HUES6 (cell line): Measurements from ENCODE around the gene MTMR8.
"Not testable (repeated sequence)": the region's sequence is repeated elsewhere in the genome, so short reads cannot be mapped to it uniquely, and the experiment has no call there.

ENCODE experiments used
- H3K27ac ChIP-seq: 2 replicates; pipeline ENCODE4 v1.7.0; 2013; ENCODE audit warnings: low read depth, mild to moderate bottlenecking, low read length, inconsistent platforms
- H3K27me3 ChIP-seq: 2 replicates; pipeline ENCODE4 v1.6.1; 2013; ENCODE audit warnings: low read length; ENCODE audit not compliant: control insufficient read depth, insufficient read depth
- H3K36me3 ChIP-seq: 2 replicates; pipeline ENCODE4 v1.6.1; 2013; ENCODE audit warnings: low read length; ENCODE audit not compliant: control insufficient read depth, insufficient read depth
- H3K4me1 ChIP-seq: 2 replicates; pipeline ENCODE4 v1.6.1; 2013; ENCODE audit warnings: low read length; ENCODE audit not compliant: control insufficient read depth, insufficient read depth
- H3K4me3 ChIP-seq: 2 replicates; pipeline ENCODE4 v1.5.1; 2013; ENCODE audit warnings: low read depth, low read length
- H3K9ac ChIP-seq: one replicate; pipeline ENCODE4 v1.6.1; 2013; ENCODE audit warnings: mild to moderate bottlenecking, low read length
- H3K9me3 ChIP-seq: 2 replicates; pipeline ENCODE4 v1.6.1; 2013; ENCODE audit warnings: low read depth, low read length; ENCODE audit not compliant: control insufficient read depth, insufficient read depth

The MTMR8 gene

DNA sequence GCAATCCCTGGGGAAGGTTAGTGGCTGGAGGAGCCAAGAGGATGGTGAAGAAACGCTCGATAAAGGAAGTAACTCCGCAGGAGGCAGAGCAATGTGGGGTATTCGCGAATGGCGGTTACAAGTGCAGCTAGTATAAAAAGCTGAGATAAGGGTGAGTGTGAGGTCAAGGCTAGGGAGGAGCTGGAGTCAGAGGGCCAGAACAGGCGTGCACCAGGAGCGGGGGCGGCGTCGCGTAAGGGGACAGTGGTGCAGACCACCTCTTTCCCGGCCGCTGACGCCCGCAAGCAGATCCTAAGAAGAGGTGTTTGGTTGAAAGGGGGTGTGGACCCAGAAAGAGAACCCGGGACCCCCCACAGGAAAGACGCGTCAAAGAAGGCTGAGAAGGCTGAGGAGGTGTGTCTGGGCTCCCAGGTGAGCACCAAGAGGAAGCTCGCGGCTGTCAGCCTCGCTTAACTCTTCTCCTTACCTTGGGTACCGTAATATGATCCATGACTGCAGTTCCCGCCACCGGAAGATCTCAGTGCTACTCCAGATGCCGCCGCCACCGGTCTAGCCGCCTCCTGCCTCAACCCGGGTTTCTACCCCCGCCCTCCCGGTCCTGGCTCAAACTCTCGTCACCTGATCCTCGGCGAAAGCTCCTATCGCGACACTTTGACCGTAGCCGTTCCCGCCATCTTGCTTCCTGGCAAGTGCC, at the start of gene MTMR8:
MTMR8 (minus strand) TSS at position 579 of the 694 bp plus-strand sequence; CDS start at position 490, 89 bp downstream.
- Histone ChIP-seq H3K4me3 (peak within 1 kb of the TSS; percentile 66), H3K9me3 (peaks cover 12% of the 10 kb centered on the region; the same call in 1 of the 2 replicates), H3K36me3 (no peaks in the 10 kb centered on the region), H3K9ac (peak within 1 kb of the TSS; percentile 8), H3K4me1 (no peaks in the 10 kb centered on the region), H3K27ac (no peak within 1 kb of the TSS), H3K27me3 (no peaks in the 10 kb centered on the region)

DNA sequence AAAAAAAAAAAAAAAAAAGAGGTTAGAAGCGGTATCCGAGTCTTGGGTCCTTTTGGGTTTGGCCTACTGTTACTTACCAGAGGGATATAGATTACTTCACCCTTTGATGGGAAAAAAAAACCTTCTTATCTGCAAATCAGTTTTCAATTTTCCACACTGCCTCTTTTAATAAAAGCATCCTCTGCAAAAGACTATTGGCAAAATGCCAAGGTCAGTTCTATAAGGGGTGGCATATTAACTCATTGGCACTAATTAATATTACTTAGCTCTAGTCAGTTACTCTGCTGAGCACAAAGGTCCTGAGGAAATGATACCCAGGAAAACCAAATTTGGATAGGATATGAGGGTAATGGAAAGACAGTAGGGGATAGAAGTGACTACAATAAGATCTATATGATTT, 44.3 kb upstream of the MTMR8 start:
- peaks cover 8% of the 10 kb centered on the region; the same call in 1 of the 2 replicates for H3K9me3 ChIP-seq
- no peaks in the 10 kb centered on the region for H3K4me1 ChIP-seq
- no peak overlapping the region for H3K9ac ChIP-seq
- H3K4me3 ChIP-seq: no peak overlapping the region
- no peak overlapping the region for H3K27ac ChIP-seq
- no peaks in the 10 kb centered on the region for H3K27me3 ChIP-seq
- no peaks in the 10 kb centered on the region for H3K36me3 ChIP-seq

- Histone ChIP-seq H3K27me3 (no peaks in the 10 kb centered on the region), H3K36me3 (no peaks in the 10 kb centered on the region), H3K9ac (no peak overlapping the region), H3K9me3 (peaks cover 20% of the 10 kb centered on the region), H3K4me1 (no peaks in the 10 kb centered on the region), H3K27ac (no peak overlapping the region), H3K4me3 (no peak overlapping the region)
Observed at GRCh38 chrX:64437665-64438064, 42.4 kb upstream of the MTMR8 start.

- no peak overlapping the region for H3K27ac ChIP-seq
Observed at GRCh38 chrX:64437218-64437617, 42.0 kb upstream of the MTMR8 start.

GRCh38 chrX:64428371-64428770, 33.1 kb upstream of the MTMR8 start:
- H3K27me3 ChIP-seq: no peaks in the 10 kb centered on the region
- H3K27ac ChIP-seq: peak overlapping the region; percentile 68; the same call in 1 of the 2 replicates
- peaks cover 20% of the 10 kb centered on the region for H3K4me1 ChIP-seq
- no peaks in the 10 kb centered on the region for H3K36me3 ChIP-seq
- H3K9ac ChIP-seq: no peak overlapping the region
- H3K4me3 ChIP-seq: no peak overlapping the region
- H3K9me3 ChIP-seq: peaks cover 27% of the 10 kb centered on the region

More at GRCh38 chrX:64437218-64437617, 42.0 kb upstream of the MTMR8 start:
- H3K4me1 ChIP-seq: no peaks in the 10 kb centered on the region
- H3K36me3 ChIP-seq: no peaks in the 10 kb centered on the region
- H3K27me3 ChIP-seq: no peaks in the 10 kb centered on the region
- no peak overlapping the region for H3K4me3 ChIP-seq
- H3K9ac ChIP-seq: no peak overlapping the region
- peaks cover 24% of the 10 kb centered on the region for H3K9me3 ChIP-seq

DNA sequence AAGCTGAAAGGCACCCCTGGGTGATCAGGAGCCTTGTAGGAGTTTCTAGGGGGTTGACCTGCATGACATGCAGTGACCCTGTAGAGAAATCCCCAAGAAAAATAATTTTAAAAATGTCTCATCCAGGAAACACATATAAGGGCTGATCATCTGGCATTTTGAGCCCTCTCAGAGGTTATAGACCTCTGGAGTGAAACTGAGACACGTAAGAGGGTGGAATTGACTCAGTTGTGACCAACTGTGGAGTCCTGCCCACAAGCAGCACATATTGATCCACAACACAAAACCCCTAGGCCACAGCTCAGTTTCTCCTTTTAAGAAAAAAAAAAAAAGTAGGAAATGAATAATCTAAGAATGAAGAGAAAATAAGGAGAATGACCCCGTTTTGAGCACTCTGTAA, 32.5 kb upstream of the MTMR8 start:
- H3K4me1 ChIP-seq: peaks cover 20% of the 10 kb centered on the region
- peaks cover 21% of the 10 kb centered on the region for H3K9me3 ChIP-seq
- H3K27ac ChIP-seq: peak overlapping the region; percentile 68; the same call in 1 of the 2 replicates
- H3K9ac ChIP-seq: no peak overlapping the region
- no peak overlapping the region for H3K4me3 ChIP-seq
- H3K36me3 ChIP-seq: no peaks in the 10 kb centered on the region
- no peaks in the 10 kb centered on the region for H3K27me3 ChIP-seq

- peak overlapping the region; percentile 68; the same call in 1 of the 2 replicates for H3K27ac ChIP-seq
- peaks cover 20% of the 10 kb centered on the region for H3K4me1 ChIP-seq
- no peaks in the 10 kb centered on the region for H3K36me3 ChIP-seq
- no peak overlapping the region for H3K4me3 ChIP-seq
- H3K9me3 ChIP-seq: peaks cover 16% of the 10 kb centered on the region; the same call in 1 of the 2 replicates
- H3K9ac ChIP-seq: no peak overlapping the region
- no peaks in the 10 kb centered on the region for H3K27me3 ChIP-seq
Observed at GRCh38 chrX:64427281-64427680, 32.0 kb upstream of the MTMR8 start.

- not testable (repeated sequence) for H3K4me3 ChIP-seq, H3K4me1 ChIP-seq, H3K9ac ChIP-seq, H3K27me3 ChIP-seq, H3K36me3 ChIP-seq, H3K27ac ChIP-seq
- H3K9me3 ChIP-seq: peaks cover 11% of the 10 kb centered on the region; the same call in 1 of the 2 replicates
Observed at GRCh38 chrX:64409730-64410129, 14.5 kb upstream of the MTMR8 start.

DNA sequence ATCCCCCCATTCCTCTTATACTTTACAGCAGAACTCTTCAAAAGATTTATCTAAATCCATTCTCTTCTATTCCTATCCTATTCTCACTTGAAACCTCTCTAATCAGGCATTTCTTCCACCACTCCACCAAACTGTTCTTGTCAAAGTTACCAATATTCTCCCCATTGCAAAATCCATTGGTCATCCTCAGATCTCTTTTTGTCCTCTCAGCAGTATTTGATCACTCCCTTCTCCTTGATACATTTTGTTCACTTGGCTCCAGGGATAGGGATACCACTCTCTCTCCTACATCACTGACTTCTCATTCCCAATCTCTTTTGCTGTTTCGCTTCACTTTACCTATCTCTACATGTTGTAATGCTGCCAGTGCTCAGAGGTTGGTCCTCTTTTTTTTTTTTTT, 2.8 kb upstream of the MTMR8 start:
- H3K27me3 ChIP-seq: no peaks in the 10 kb centered on the region
- no peak overlapping the region for H3K27ac ChIP-seq
- H3K4me1 ChIP-seq: no peaks in the 10 kb centered on the region
- no peaks in the 10 kb centered on the region for H3K36me3 ChIP-seq
- no peak overlapping the region for H3K4me3 ChIP-seq
- H3K9ac ChIP-seq: no peak overlapping the region
- peaks cover 8% of the 10 kb centered on the region; the same call in 1 of the 2 replicates for H3K9me3 ChIP-seq

DNA sequence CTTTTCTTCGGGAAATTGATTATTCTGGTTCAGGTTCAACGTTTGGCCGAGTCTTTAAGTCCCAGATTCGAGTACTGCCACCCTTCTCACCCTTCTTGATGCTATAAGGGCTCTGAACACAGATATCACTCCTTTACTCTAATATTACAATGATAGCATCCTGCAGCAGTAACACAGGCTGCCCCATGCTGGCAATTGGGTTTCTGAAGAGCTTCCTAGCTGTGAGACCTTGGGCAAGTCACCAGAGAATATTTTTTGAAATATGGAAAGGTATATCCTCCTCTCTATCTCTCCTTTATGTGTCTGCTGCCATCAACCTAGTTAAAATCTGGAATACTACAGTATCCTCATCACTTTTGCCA, 297 bp upstream of the MTMR8 start:
- H3K27me3 ChIP-seq: no peaks in the 10 kb centered on the region
- H3K27ac ChIP-seq: no peak overlapping the region
- peak overlapping the region; percentile 66 for H3K4me3 ChIP-seq
- peaks cover 12% of the 10 kb centered on the region; the same call in 1 of the 2 replicates for H3K9me3 ChIP-seq
- no peaks in the 10 kb centered on the region for H3K4me1 ChIP-seq
- H3K9ac ChIP-seq: no peak overlapping the region
- no peaks in the 10 kb centered on the region for H3K36me3 ChIP-seq

GRCh38 chrX:64394059-64394873, 986 bp downstream of the MTMR8 start:
- peak overlapping the region; percentile 8 for H3K9ac ChIP-seq
- H3K4me1 ChIP-seq: no peaks in the 10 kb centered on the region

More at GRCh38 chrX:64394059-64394873, 986 bp downstream of the MTMR8 start:
- H3K27ac ChIP-seq: no peak overlapping the region
- H3K9me3 ChIP-seq: peaks cover 12% of the 10 kb centered on the region; the same call in 1 of the 2 replicates
- peak overlapping the region; percentile 66 for H3K4me3 ChIP-seq
- H3K36me3 ChIP-seq: no peaks in the 10 kb centered on the region
- H3K27me3 ChIP-seq: no peaks in the 10 kb centered on the region
